Measurements from ENCODE around the gene DNAH7.

DNA sequence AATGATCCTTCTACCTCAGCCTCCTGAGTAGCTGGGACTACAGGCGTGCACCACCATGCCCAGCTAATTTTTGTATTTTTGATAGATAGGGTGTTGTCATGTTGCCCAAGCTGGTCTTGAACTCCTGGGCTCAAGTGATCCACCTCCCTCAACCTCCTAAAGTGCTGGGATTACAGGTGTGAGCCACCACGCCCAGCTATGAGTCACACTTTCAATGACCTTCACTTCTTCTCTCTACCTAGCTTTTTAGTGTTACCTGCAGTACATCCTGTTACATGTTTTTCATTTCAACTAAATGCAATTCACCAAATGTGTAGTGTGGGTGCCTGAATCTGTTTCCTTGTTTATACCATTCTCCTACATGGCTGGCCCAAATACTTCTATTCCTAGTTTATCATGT is 347.6 kb downstream of the DNAH7 start:
- TF ChIP-seq, protein P1, sequence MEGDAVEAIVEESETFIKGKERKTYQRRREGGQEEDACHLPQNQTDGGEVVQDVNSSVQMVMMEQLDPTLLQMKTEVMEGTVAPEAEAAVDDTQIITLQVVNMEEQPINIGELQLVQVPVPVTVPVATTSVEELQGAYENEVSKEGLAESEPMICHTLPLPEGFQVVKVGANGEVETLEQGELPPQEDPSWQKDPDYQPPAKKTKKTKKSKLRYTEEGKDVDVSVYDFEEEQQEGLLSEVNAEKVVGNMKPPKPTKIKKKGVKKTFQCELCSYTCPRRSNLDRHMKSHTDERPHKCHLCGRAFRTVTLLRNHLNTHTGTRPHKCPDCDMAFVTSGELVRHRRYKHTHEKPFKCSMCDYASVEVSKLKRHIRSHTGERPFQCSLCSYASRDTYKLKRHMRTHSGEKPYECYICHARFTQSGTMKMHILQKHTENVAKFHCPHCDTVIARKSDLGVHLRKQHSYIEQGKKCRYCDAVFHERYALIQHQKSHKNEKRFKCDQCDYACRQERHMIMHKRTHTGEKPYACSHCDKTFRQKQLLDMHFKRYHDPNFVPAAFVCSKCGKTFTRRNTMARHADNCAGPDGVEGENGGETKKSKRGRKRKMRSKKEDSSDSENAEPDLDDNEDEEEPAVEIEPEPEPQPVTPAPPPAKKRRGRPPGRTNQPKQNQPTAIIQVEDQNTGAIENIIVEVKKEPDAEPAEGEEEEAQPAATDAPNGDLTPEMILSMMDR (conservative IDR thresholded peaks at IDR 0.05 in 1 of 2, IDR thresholded peaks at IDR 0.05 in 1 of 2; ENCODE audit: low read depth in 1 of 2, low read length in 2 of 2), result no peak
- no peak for TF ChIP-seq EZH2 (IDR thresholded peaks at IDR 0.05; ENCODE audit: low read length, missing control alignments)

Measured in fibroblast of lung (primary cell).